Keratinocyte (primary cell): Measurements from ENCODE around the gene AFAP1L2. TPM values are rescaled to one million over a fixed set of nuclear protein-coding genes. Genes with fewer than 3 reads are reported as not detected.

Source experiments
- DNase-seq: peaks from one replicate; pipeline ENCODE4 v3.0.0-alpha.2; 2011; ENCODE audit warnings: low read depth, missing footprints, low spot score
- FAIRE-seq: peaks from 2 replicates; lab custom pipeline; 2011; peaks lifted over from hg19 to GRCh38; lab: Jason Lieb, UNC
- H2AFZ ChIP-seq: 2 replicates; pipeline ENCODE4 v1.6.0; 2012; ENCODE audit warnings: low read length, control low read depth, inconsistent platforms; ENCODE audit not compliant: control insufficient read depth
- H3K27ac ChIP-seq: 2 replicates; pipeline ENCODE4 v1.5.1; 2011; ENCODE audit warnings: low read length; ENCODE audit not compliant: control insufficient read depth, insufficient read depth
- H3K27me3 ChIP-seq: 3 replicates; pipeline ENCODE4 v1.6.0; 2011; ENCODE audit warnings: low read length; ENCODE audit not compliant: control insufficient read depth, insufficient read depth; ENCODE audit errors: extremely low read depth
- H3K36me3 ChIP-seq, 2 experiments: 2 replicates in 1 of 2; 3 replicates in 1 of 2; pipeline ENCODE4 v1.5.1; 2011; ENCODE audit warnings: low read length in 2 of 2, mild to moderate bottlenecking in 1 of 2; ENCODE audit not compliant: control insufficient read depth in 2 of 2, insufficient read depth in 2 of 2; ENCODE audit errors: extremely low read depth in 1 of 2
- H3K4me1 ChIP-seq: 3 replicates; pipeline ENCODE4 v1.5.1; 2011; ENCODE audit warnings: low read length; ENCODE audit not compliant: control insufficient read depth, insufficient read depth; ENCODE audit errors: extremely low read depth
- H3K4me2 ChIP-seq: 3 replicates; pipeline ENCODE4 v1.6.0; 2011; ENCODE audit warnings: low read depth, low read length; ENCODE audit not compliant: control insufficient read depth, insufficient read depth; ENCODE audit errors: extremely low read depth
- H3K4me3 ChIP-seq, 3 experiments: fragments of 200-600 bp in 1 of 3; sonication (generic) in 1 of 3; 2 replicates in 2 of 3; 3 replicates in 1 of 3; pipeline ENCODE4 v1.5.1; 2011 to 2016; ENCODE audit warnings: low read length in 3 of 3, mild to moderate bottlenecking in 3 of 3, control low read depth in 2 of 3, inconsistent platforms in 1 of 3, low read depth in 1 of 3, mixed read lengths in 1 of 3, mixed run types in 1 of 3, moderate library complexity in 1 of 3; ENCODE audit not compliant: control insufficient read depth in 2 of 3, insufficient read depth in 2 of 3; ENCODE audit errors: extremely low read depth in 1 of 3
- H3K79me2 ChIP-seq: 2 replicates; pipeline ENCODE4 v1.6.0; 2012; ENCODE audit warnings: low read length; ENCODE audit not compliant: control insufficient read depth, insufficient read depth
- H3K9ac ChIP-seq: 3 replicates; pipeline ENCODE4 v1.6.0; 2011; ENCODE audit warnings: low read length; ENCODE audit not compliant: control insufficient read depth, insufficient read depth; ENCODE audit errors: extremely low read depth
- H3K9me1 ChIP-seq: 3 replicates; pipeline ENCODE4 v1.6.0; 2011; ENCODE audit warnings: low read length; ENCODE audit not compliant: control insufficient read depth, insufficient read depth; ENCODE audit errors: extremely low read depth
- H3K9me3 ChIP-seq: 2 replicates; pipeline ENCODE4 v1.5.1; 2012; ENCODE audit warnings: low read depth, low read length; ENCODE audit not compliant: control insufficient read depth
- H4K20me1 ChIP-seq: 3 replicates; pipeline ENCODE4 v1.6.0; 2011; ENCODE audit warnings: low read length; ENCODE audit not compliant: control insufficient read depth, insufficient read depth; ENCODE audit errors: extremely low read depth
- CTCF ChIP-seq, 3 experiments: IDR thresholded peaks in 1 of 3; conservative IDR thresholded peaks in 1 of 3; optimal IDR thresholded peaks in 1 of 3; 2 replicates in 2 of 3; 3 replicates in 1 of 3; pipeline versions ENCODE3 to v1.5.1; 2011; ENCODE audit warnings: low read length in 3 of 3, mild to moderate bottlenecking in 3 of 3, moderate library complexity in 2 of 3, control low read depth in 1 of 3, inconsistent platforms in 1 of 3; ENCODE audit not compliant: insufficient read depth in 2 of 3; ENCODE audit errors: extremely low read depth in 1 of 3
- EZH2 ChIP-seq: IDR thresholded peaks from one replicate; pipeline ENCODE4 v1.6.1; 2012; ENCODE audit warnings: inconsistent platforms, mild to moderate bottlenecking, low read length, moderate library complexity
- dilution Hi-C: fragments of 300-500 bp; cut with MboI; formaldehyde crosslinking; loops from one replicate; pipeline ENCODE4 v1.7.0; 2020; ENCODE audit warnings: low sequenced_read_pairs; ENCODE audit not compliant: extremely low pct_ligation_motif_present
- polyA plus RNA-seq, 5 experiments: library from polyadenylated mRNA; depleted of rRNA in 3 of 5; stranded (reverse) in 3 of 5; stranded (forward) in 1 of 5; unstranded in 1 of 5; fragments of >200 nt; gene quantifications; 1 replicate in 1 of 5; 2 replicates in 3 of 5; 3 replicates in 1 of 5; pipeline versions ENCODE4 v1.2.1 to v1.2.3, GENCODE V29; 2011 to 2012; ENCODE audit warnings: missing spikeins in 2 of 5, low read depth in 1 of 5, low replicate concordance in 1 of 5

The AFAP1L2 gene
- polyA plus RNA-seq, 1 donor (not counting 4 experiments of a cell fraction or from before 2014, with no cell fraction given) = 40.4 TPM

GRCh38 chr10:114273910-114274309 is 130.4 kb downstream of the AFAP1L2 start:
- FAIRE-seq (no peak), DNase-seq (no peak)
- no peak overlapping the region for H2AFZ ChIP-seq
- H3K4me1 ChIP-seq = peaks cover 22% of the 10 kb centered on the region
- H3K9me3 ChIP-seq = no peaks in the 10 kb centered on the region
- no peak overlapping the region for H3K9ac ChIP-seq
- H3K9me1 ChIP-seq = no peaks in the 10 kb centered on the region
- H3K4me3 ChIP-seq = no peak overlapping the region
- no peaks in the 10 kb centered on the region for H3K79me2 ChIP-seq
- H3K27ac ChIP-seq = no peak overlapping the region
- no peaks in the 10 kb centered on the region for H3K27me3 ChIP-seq
- no peak for TF ChIP-seq CTCF (optimal IDR thresholded peaks at IDR 0.05 in 1 of 3, IDR thresholded peaks at IDR 0.05 in 1 of 3, conservative IDR thresholded peaks at IDR 0.05 in 1 of 3; ENCODE audit: extremely low read depth in 1 of 3, insufficient read depth in 2 of 3, low read length in 3 of 3)
- TF ChIP-seq EZH2 = no peak
- no peaks in the 10 kb centered on the region for H3K36me3 ChIP-seq
- no peak overlapping the region for H3K4me2 ChIP-seq
- dilution Hi-C loops = no loop called here
- no peaks in the 10 kb centered on the region for H4K20me1 ChIP-seq

GRCh38 chr10:114272696-114273095 is 131.6 kb downstream of the AFAP1L2 start:
- FAIRE-seq (no peak), DNase-seq (no peak)
- Histone ChIP-seq H4K20me1 (no peaks in the 10 kb centered on the region), H3K27ac (no peak overlapping the region), H3K9me3 (no peaks in the 10 kb centered on the region), H2AFZ (no peak overlapping the region), H3K79me2 (no peaks in the 10 kb centered on the region), H3K36me3 (no peaks in the 10 kb centered on the region), H3K4me1 (peaks cover 22% of the 10 kb centered on the region), H3K4me3 (no peak overlapping the region), H3K4me2 (no peak overlapping the region), H3K9ac (no peak overlapping the region), H3K27me3 (no peaks in the 10 kb centered on the region), H3K9me1 (no peaks in the 10 kb centered on the region)
- no peak for TF ChIP-seq CTCF (optimal IDR thresholded peaks at IDR 0.05 in 1 of 3, IDR thresholded peaks at IDR 0.05 in 1 of 3, conservative IDR thresholded peaks at IDR 0.05 in 1 of 3; ENCODE audit: extremely low read depth in 1 of 3, insufficient read depth in 2 of 3, low read length in 3 of 3)
- no peak for TF ChIP-seq EZH2
- dilution Hi-C loops = no loop called here
